HG02938 (cell line): ENCODE data around the gene FAM180A.
"Not testable (repeated sequence)": the region's sequence is repeated elsewhere in the genome, so short reads cannot be mapped to it uniquely, and the experiment has no call there.

Experiments used
- ATAC-seq: cut with Tn5 transposase; IDR thresholded peaks from one replicate; pipeline ENCODE4 v1.9.1; 2021; ENCODE audit warnings: mild to moderate bottlenecking, moderate library complexity; ENCODE audit not compliant: unreplicated experiment

FAM180A gene

DNA sequence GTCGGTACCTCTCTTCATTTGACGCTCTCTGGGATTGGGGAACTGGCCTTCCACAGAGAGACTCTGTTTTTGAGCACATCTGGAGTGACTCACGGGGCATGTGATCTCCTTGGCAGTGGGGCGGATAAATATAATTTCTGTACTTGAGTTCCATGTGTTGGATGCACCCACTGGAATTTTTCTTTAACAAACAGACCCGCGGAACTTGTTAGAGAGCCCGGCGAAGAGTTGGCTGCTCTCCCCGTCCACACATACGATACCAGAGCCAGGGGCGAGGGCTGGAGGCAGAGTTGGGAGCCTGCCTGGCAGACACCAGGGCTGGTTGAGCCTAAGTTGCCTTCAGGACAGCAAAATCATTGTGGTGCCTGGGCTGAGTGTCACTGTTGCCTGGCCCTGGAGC is at the start of gene FAM180A:
Gene FAM180A, minus strand, starts transcription at position 44 of the 400 bp plus-strand sequence. CDS start 233 bp downstream, outside the sequence.
- ATAC-seq, result no peak

GRCh38 chr7:135798095-135798494 is 49.5 kb upstream of the FAM180A start:
- no peak for ATAC-seq

DNA sequence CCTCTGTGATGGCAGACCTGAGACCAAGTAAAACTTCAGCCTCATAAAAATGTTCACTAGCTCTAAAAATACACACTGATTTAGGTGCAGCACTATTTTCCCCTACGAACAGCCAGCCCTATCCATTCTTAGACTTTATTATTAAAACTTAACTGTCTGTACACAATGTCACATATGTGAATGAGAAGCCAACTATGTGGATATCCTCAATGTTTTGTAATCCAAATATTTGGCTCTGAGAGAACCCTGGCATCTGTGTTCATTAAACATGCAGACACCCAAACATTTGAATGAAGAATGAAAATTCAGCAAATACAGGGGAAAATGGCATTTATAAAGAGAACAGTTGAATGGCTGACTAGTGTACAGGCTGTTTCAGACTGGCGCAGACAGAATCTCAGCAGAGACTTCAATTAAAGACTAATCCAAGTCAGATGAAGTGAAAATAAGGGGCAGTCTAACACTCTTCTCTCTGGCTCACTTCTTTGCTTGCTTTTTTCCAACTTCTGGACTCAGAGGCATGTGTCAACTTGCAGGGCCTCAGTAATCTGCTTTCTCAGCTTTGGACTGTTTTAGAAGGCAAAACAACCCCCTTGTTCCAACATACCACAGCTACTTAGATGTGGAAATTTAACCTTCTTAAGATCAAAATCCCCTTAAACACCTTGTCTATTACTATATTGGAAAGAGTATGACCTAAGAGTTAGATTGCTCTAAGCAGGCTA is 47.4 kb upstream of the FAM180A start:
- ATAC-seq, result no peak

- ATAC-seq, result no peak
Observed at GRCh38 chr7:135793841-135794240, 45.2 kb upstream of the FAM180A start.

DNA sequence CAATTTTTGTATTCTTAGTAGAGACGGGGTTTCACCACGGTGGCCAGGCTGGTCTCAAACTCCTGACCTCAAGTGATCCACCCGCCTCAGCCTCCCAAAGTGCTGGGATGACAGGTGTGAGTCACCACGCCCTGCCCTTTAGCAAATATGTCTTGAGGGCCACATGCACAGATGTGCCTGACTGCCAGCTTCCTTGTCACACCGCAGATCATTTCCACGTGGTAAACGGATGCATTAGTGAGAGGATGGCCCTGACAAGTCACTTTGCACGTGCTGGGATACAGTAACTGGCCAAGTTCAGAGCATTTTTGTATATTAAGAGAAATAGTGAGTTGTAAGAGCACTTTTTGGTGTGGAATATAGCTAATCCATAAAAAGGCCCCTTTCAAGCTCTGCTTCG is 44.3 kb upstream of the FAM180A start:
- no peak for ATAC-seq

GRCh38 chr7:135792363-135792668 is 43.7 kb upstream of the FAM180A start:
- no peak for ATAC-seq

- ATAC-seq, result no peak
Observed at GRCh38 chr7:135791543-135792362, 43.1 kb upstream of the FAM180A start.

DNA sequence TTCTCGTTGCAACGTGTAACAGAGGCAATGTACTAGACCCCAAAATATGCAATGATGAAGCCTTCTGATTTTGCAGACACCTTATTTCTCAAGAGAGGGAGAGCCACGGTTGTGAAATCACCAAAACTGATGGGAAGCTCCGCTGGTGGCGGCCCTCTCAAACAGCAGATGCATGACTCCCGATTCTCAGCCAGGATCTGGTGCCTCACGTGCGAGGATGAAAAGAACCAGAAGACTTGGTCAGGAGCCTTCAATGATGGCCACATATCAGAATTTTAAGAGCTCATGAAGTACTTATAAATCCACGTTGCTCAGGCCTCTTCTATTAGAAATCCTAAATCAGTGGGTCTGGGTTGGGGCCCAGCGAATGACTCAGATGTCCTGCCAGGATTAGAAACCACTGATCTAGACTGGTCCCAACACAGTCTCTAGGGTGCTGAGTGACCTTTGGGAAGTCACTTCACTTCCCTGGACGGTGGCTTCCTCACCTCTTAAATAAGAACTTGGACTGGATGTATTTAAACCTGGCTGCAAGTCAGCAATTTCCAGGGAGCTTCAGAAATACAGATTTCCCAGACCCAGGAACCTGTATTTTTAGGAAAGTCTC is 41.9 kb upstream of the FAM180A start:
- ATAC-seq, result no peak

GRCh38 chr7:135789956-135790355 is 41.3 kb upstream of the FAM180A start:
- no peak for ATAC-seq

DNA sequence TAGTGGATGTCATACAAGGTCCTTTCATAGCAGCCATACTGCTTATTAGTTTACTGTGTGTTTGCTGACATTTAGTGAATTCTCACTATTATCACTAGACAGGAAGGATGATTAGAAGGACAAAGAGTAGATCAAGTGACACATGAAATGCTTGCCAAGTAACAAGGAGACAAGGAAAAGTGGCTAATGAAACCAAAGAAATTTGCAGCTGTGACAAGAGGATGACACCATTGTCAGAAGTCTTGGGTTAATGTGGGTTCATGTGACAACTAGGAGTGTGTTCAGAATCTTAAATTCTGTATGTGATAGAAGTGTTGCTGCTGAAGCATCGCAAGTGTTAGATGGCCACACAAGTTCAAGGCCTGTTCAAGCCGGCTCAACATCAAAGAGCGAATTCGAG is 40.8 kb upstream of the FAM180A start:
- ATAC-seq, result no peak

DNA sequence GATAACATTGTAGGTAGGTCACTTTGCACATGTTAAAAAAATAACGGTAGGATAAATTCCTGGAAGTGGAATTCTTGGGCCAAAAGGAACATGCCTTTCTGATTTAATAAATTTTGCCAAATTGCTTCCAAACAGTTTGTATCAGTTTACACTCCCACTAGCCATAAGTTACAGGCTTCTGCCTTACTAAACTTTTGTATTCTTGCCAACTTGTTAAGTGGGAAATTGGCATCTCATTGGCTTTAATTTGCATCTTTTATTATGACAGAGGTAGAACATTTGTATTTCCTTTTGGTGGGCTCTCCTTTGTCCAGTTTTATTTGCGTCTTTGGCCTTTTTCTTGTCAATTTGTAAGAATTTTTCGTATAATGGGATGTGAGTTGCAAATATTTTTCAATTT is 38.3 kb upstream of the FAM180A start:
- no peak for ATAC-seq

GRCh38 chr7:135785065-135785464 is 36.5 kb upstream of the FAM180A start:
- no peak for ATAC-seq

DNA sequence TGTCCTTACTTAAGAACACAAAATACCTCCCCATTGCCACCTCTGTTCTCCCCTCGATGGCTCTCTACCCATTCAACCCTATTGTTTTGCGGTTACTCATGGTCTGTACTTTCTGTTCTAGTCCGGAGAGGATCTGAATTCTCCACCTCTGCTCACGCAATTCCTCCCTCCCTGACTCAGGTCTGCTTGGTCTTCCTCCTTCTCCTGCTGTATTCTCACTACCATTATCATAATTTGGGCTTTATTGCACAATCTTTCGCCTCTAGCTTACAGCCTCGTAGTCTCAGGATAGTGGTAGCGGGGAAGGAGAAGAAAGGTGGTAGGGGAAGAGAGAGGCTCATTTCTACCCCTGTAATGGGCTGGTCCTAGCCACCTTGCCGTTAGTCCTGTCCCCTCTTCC is 35.4 kb upstream of the FAM180A start:
- no peak for ATAC-seq

GRCh38 chr7:135782801-135783200 is 34.2 kb upstream of the FAM180A start:
- no peak for ATAC-seq

DNA sequence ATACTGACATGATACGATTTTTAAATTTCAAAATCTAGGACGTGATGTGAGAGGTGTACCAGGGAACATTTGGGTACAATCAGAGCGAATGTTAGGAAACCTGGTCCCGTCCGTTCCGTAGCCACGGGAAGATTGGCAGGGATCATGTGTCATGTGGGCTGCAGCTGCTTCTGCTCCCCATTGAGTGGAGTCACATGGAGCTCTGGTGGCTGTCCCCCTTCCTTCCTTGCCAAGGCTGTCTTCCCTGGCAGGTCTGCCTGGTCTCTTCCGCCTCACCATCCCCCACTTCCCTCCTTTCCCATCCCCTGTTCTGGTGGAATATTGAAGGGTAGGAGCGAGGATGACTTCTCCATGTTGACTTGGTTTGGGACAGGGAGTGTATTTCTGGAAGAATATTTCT is 33.8 kb upstream of the FAM180A start:
- no peak for ATAC-seq

GRCh38 chr7:135777626-135778398 is 29.2 kb upstream of the FAM180A start:
- ATAC-seq, result no peak

GRCh38 chr7:135775915-135776314 is 27.3 kb upstream of the FAM180A start:
- not testable (repeated sequence) for ATAC-seq

DNA sequence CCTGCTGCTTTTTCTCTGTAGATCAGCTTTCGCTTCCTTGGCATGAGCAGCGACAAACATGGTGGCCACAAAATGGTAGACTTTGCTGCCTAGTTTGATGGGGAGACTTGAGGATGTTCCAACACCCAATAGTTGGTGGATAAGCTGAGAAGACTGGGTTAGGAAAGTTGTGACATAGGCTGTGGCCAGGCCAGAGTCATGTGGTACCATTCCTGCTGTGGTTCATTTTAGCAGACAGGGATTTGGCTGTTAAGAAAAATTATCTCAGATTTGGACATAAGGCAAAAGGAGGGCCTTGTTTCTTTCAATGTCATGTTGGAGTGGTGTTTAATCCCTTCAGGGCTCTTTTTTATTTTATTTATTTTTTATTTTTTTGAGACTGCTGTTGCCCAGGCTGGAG is 26.6 kb upstream of the FAM180A start:
- ATAC-seq, result no peak

DNA sequence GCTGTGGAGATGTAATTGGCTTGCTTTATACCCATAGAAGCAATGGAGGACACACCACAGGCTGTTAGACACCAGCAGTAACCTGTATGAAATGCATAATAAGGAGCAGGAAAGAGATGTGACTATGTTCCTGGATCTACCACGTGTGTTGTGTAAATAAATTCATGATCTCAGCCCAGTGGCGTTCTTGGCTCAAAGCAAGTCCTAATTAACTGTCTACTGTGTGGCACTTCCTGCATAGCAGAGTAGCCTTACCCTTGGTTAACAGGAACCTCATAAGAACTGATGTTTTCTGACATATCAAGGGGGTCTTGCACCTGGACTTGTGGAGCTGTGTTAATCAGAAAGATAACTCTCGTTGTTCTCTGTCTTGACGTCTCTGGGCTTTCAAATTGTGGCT is 25.7 kb upstream of the FAM180A start:
- no peak for ATAC-seq

GRCh38 chr7:135773464-135773863 is 24.9 kb upstream of the FAM180A start:
- no peak for ATAC-seq

- ATAC-seq, result no peak
Observed at GRCh38 chr7:135772639-135773222, 24.1 kb upstream of the FAM180A start.
